Measurements from ENCODE around the gene STAT5B.
A peak's percentile ranks its signal among the peaks of the same experiment; 100 is the strongest.
"Not testable (repeated sequence)": the region's sequence is repeated elsewhere in the genome, so short reads cannot be mapped to it uniquely, and the experiment has no call there.

STAT5B gene

DNA sequence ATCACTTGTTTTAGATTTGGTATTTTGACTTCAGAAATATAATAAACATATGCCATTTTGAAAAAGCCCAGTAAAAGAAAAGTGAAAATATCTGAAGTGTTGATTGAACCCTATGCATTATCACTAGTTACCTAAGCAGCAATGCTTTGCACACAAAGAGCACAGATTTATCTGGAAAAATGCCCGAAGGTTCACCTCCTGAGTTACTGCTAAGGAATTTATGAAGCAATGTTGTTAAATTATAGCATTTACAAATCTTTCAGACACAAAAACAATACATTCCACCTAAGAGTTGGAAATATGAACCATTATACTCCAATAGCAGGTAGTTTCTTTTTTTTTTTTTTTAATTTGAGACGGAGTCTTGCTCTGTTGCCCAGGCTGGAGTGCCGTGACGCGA lies 43.0 kb downstream of the STAT5B start:
- no peak for DNase-seq (ENCODE audit: low read depth)

- DNase-seq (ENCODE audit: low read depth), result no peak
Observed at GRCh38 chr17:42230225-42230624, 46.0 kb downstream of the STAT5B start.

DNA sequence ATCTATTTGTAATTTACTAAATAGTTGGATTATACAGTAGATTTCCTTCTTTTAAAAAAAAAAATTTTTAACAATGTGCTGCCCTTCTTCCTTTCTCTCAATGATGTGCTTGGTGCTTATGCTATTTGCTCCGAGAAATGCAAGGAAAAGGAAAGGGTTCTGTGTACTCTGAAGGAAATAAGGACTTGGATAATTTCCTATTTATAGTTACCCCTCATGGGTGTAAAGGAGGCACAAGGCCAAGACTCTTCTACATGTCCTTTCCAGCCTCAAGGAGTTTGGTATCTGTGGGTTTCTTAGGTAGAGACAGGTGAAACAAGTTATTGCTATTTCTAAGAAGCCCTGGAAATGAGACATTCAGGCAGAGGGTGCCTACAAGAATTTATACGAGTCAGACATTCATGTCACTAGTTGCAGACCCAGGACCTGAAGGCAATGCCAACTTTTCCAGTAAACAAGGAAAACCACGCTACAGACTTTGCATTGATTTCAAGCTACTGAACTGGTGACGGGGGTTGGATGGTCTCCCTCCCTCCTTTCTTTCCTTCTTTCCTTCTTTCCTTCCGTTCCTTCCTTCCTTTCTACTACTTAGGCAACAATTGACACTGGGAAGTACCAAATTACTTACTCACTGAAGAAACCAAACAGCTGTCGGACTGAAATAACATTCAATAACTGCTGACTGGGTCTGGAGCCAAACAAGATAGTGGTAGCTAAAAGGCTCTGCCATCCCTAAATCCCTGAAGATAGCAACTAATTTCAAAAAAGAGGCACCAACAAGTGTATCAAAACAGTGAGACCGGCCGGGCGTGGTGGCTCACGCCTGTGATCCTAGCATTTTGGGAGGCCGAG lies 48.1 kb downstream of the STAT5B start:
- DNase-seq (ENCODE audit: low read depth), result no peak

DNA sequence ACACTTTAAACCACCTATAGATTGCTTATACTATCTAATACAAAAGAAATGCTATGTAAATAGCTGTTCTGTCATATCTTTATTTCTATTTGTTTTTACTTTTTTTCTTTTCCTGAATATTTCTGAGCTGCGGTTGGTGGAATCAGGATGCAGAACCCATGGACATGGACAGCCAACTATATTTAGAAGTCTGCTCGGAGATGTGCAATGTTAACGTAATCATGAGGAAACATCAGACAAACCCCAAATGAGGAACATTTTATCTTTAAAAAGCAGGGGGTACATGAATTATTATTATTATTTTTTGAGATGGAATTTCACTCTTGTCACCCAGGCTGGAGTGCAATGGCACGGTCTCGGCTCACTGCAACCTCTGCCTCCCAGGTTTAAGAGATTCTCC lies 50.5 kb downstream of the STAT5B start:
- no peak for DNase-seq (ENCODE audit: low read depth)

DNA sequence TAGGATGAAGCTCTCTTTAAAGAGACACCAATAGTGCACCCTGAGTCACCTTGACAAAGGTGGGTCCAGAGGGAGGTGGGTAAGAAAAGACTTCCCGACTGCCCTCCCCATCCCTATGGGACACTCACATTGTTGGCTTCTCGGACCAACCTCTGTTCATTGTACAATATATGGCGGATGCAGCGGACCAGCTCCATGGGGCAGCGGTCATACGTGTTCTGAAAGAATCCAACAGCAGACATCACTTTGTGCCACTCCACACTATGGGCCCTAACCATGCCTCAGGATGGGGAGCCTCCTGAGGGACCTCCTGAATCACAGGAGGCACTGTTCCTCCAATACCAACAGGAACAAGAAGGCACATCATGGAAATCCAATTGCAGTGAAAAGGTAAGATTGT lies 51.5 kb downstream of the STAT5B start:
- no peak for DNase-seq (ENCODE audit: low read depth)

GRCh38 chr17:42221886-42222745 lies 54.1 kb downstream of the STAT5B start:
- peak; percentile 13 for DNase-seq (ENCODE audit: low read depth)

GRCh38 chr17:42219280-42219679 lies 56.9 kb downstream of the STAT5B start:
- not testable (repeated sequence) for DNase-seq (ENCODE audit: low read depth)

DNA sequence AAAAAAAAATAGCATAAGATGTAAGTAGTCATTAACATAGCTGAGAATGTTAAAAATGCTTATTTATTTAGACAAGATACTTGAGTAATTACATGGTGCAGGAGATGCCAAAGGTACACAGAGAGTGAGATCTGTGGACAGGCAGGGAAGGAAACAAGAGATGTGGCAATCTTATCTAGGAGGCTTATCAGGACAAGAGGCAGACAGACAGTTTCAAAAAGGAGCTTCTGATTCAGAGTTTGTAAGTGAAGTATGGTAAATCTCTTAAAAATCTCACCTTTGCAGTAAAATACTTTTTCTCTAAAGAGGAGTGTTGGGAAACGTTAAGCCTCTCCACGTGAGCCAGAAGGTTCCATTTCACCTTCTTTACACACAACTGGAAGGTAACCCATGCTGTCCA lies 62.0 kb downstream of the STAT5B start:
- no peak for DNase-seq (ENCODE audit: low read depth)

- DNase-seq (ENCODE audit: low read depth), result no peak
Observed at GRCh38 chr17:42212382-42212781, 63.8 kb downstream of the STAT5B start.

DNA sequence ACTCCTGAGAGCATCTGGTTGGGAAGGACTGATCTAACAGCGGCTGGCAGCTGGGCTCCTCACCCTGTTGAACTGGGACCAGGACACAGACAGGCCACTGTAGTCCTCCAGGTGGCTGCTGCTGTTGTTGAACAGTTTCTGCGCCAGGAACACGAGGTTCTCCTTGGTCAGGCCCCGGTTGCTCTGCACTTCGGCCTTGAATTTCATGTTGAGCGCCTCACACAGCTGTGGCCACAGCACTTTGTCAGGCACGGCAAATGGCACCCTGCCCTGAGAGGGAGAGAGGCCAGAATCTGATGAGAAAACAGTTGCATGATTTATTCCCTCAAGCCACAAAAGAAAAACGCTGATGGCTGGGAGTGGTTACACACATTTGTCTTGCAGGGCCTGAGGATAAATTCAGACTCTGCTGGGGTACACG lies 64.3 kb downstream of the STAT5B start:
- DNase-seq (ENCODE audit: low read depth), result peak; percentile 57

DNA sequence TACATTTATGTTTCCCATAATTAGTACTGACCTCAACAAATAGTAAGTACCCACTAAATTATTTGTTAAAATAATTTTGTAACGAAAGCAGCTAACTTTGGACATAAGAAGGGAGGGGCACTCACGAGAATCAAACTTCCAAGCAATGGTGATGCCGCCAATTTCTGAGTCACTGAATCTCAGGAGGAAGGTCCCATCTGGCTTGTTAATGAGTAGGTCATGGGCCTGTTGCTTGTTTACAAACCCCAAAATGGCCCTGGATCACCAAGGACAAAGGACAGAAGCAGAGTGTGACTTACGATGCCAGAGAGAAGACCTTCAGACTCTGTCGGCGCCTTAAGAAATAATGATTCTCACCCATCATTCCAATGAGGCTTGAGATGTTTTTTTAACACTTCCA lies 66.1 kb downstream of the STAT5B start:
- no peak for DNase-seq (ENCODE audit: low read depth)

- not testable (repeated sequence) for DNase-seq (ENCODE audit: low read depth)
Observed at GRCh38 chr17:42206153-42206612, 70.0 kb downstream of the STAT5B start.

GRCh38 chr17:42203354-42203753 lies 72.8 kb downstream of the STAT5B start:
- no peak for DNase-seq (ENCODE audit: low read depth)

DNA sequence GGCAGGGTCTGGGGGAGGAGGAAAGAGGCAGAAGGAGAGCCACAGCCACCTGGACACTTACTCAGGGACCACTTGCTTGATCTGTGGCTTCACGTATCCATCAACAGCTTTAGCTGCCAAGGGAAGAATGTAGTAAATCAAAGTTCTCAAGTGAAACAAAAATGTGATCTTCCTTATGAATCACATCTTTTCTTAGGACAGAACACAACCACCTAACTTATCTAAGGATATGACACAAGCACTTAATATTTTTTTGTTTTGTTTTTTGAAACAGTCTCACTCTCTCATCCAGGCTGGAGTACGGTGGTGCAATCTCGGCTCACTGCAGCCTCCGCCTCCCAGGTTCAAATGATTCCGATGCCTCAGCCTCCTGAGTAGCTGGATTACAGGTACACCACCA lies 73.5 kb downstream of the STAT5B start:
- no peak for DNase-seq (ENCODE audit: low read depth)

GRCh38 chr17:42202159-42202558 lies 74.0 kb downstream of the STAT5B start:
- no peak for DNase-seq (ENCODE audit: low read depth)

- DNase-seq (ENCODE audit: low read depth), result no peak
Observed at GRCh38 chr17:42201458-42201772, 74.8 kb downstream of the STAT5B start.

DNA sequence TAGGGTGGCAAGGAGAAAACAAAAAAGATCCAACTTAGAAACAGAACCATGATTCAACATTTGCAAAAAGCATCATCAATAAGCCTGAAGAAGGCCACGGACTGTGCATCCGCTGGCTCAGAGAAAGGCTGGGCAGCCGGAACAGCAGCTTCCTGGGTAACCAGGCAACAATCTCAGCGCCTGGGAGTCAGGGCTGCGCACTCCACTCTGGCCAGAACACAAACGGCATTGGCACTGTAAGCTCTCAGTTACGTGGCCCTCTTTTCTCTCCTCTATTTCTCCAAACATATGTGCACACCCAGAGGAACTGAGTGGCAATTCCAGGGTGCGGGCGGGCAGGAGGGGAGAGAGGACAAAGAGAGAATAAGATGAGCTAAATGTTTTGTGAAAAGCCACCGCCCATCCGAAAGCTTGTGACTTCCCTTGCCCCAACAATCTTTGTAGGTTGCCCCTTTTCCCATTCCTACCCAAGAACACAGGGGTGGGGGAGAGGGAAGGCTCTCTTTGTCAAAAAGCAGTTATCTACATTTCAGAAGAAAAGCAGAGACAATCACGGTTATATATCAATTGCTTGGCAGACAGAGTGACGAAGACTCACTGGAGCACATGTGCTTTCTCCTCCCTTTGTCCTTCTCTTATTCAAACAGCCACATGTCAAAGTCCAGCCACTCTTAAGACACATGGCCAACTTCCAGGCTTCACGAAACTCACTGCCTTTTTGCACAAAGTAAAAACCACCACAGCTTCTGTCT lies 75.3 kb downstream of the STAT5B start:
- no peak for DNase-seq (ENCODE audit: low read depth)

- DNase-seq (ENCODE audit: low read depth), result no peak
Observed at GRCh38 chr17:42199416-42200011, 76.7 kb downstream of the STAT5B start.

DNA sequence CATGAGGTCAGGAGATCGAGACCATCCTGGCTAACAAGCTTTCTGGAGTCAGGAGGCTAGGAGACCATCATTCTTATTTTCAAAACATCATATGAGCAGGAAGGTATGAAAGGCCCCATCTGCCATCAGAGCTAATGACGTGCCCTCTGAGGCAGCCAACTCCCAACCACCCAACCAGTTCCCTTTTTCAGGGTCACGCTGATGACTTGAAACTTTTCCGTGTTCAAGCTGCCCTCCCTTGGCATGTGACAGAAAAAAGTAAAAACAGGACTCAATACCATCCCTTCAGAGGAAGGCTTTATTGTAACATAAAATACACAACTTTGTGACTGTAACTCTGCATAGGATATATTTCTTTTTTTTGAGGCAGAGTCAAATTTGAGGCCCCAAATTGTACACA lies 77.3 kb downstream of the STAT5B start:
- no peak for DNase-seq (ENCODE audit: low read depth)

GRCh38 chr17:42197564-42198156 lies 78.5 kb downstream of the STAT5B start:
- DNase-seq (ENCODE audit: low read depth), result no peak

Measured in GM04504 (cell line).